Esophagus muscularis mucosa (tissue), 4 donors: ENCODE results near the gene NELL1. TPM values are rescaled to one million over a fixed set of nuclear protein-coding genes. Genes with fewer than 3 reads are reported as not detected.

Source experiments
- DNase-seq: peaks from one replicate; pipeline ENCODE4 v3.0.0-alpha.2; 2017; ENCODE audit errors: extremely low spot score
- H3K27ac ChIP-seq, 4 donors: fragments of 200-600 bp; sonication (generic); replicated peaks in 1 of 4; 1 replicate in 3 of 4; 2 replicates in 1 of 4; pipeline ENCODE4 v1.5.1; 2016 to 2019; ENCODE audit warnings: mild to moderate bottlenecking in 1 of 4
- H3K27me3 ChIP-seq, 4 donors: fragments of 200-600 bp; sonication (generic); one replicate each; pipeline versions ENCODE4 v1.5.1 to v1.6.0; 2016 to 2019
- H3K36me3 ChIP-seq, 4 donors: fragments of 200-600 bp; sonication (generic); one replicate each; pipeline ENCODE4 v1.5.1; 2016 to 2019
- H3K4me1 ChIP-seq, 4 donors: fragments of 200-600 bp; sonication (generic); one replicate each; pipeline ENCODE4 v1.5.1; 2016 to 2019
- H3K4me3 ChIP-seq, 4 donors: fragments of 200-600 bp; sonication (generic); 1 replicate in 2 of 4; 2 replicates in 2 of 4; pipeline ENCODE4 v1.5.1; 2016 to 2019; ENCODE audit warnings: mild to moderate bottlenecking in 4 of 4, moderate library complexity in 1 of 4
- H3K9me3 ChIP-seq, 4 donors: fragments of 200-600 bp; sonication (generic); 1 replicate in 3 of 4; 2 replicates in 1 of 4; pipeline ENCODE4 v1.5.1; 2016 to 2019
- CTCF ChIP-seq, 3 experiments: fragments of 200-600 bp in 2 of 3; fragments of 450-650 bp in 1 of 3; sonication (generic) in 2 of 3; IDR thresholded peaks; one replicate each; pipeline ENCODE4 v1.5.1; 2017 to 2019; ENCODE audit warnings: antibody characterized with exemption in 3 of 3, mild to moderate bottlenecking in 2 of 3, moderate library complexity in 1 of 3
- EP300 ChIP-seq: sonication (generic); formaldehyde crosslinking; IDR thresholded peaks from one replicate; pipeline ENCODE4 v1.6.1; 2017; ENCODE audit warnings: antibody characterized with exemption
- POLR2A ChIP-seq: fragments of 450-650 bp; IDR thresholded peaks from one replicate; pipeline ENCODE4 v1.6.1; 2017; ENCODE audit warnings: antibody characterized with exemption, moderate library complexity, mild to moderate bottlenecking, low read depth
- POLR2AphosphoS5 ChIP-seq, 2 donors: sonication (generic); formaldehyde crosslinking; IDR thresholded peaks; one replicate each; pipeline ENCODE4 v1.6.1; 2017; ENCODE audit warnings: antibody characterized with exemption in 2 of 2
- WGBS: methylation state at CpG from one replicate; pipeline ENCODE4 v1.1.5; 2018; 5-methylcytosine and 5-hydroxymethylcytosine counted together
- intact Hi-C: fragments of 100-400 bp; cut with DNase I; formaldehyde crosslinking; loops from one replicate; pipeline ENCODE4 v1.15.1; 2023
- total RNA-seq, 4 donors: library from RNA; depleted of rRNA; stranded (reverse); fragments of >200 nt; gene quantifications; one replicate each; pipeline versions ENCODE4 v1.1.0 to v1.2.1, GENCODE V29; 2016

The NELL1 gene
- 1 to 10 TPM in 1 of 4 donors, under 1 TPM in 3; 0.65 to 2.7 (median 0.90) TPM for total RNA-seq

DNA sequence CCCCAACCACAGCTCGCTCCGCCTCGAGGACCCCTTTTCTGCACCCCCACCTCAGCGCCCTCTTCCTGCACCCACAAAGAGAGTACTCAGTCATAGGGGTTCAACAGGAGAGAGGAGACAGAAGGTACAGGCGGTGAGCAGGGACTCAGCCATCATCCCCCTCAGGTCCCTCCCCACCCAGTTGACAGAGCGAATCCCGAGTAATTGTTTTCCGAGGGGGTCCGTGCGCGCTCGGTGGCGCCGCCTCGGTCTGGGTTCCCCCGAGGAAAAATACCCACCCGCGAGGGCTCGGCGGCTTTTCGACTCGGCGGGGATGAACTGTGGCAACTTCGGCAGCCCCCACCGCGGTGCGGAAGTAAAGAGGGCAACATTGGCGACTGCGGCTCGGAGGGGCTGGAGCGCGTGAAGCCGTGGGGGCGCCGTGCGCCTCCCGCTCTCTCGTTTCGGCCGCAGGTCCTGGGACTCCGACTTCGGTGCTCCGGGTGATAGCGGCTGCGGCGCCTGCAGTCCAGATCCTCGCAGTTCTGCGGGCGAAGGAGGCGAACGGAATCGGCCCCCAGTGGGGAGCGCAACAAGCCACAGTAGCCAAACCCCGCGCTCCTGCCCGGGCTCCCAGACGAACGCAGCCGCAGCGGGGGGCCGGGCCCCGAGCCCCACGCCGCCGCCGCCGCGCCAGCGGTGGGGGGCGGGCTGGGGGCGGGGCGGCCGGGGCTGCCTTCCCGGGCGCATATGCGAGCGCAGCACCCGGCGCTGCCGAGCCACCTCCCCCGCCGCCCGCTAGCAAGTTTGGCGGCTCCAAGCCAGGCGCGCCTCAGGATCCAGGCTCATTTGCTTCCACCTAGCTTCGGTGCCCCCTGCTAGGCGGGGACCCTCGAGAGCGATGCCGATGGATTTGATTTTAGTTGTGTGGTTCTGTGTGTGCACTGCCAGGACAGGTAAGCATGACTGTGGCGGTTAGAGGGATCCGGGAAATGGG, at the start of gene NELL1:
TSS of gene NELL1 (plus strand) at position 743 of the 976 bp plus-strand sequence.
- Histone ChIP-seq H3K4me1 (peaks cover 0 to 21% (median 17%) of the 10 kb centered on the region in 4 donors), H3K27ac (no peak within 1 kb of the TSS), H3K27me3 (peaks cover 0 to 79% (median 19%) of the 10 kb centered on the region in 4 donors), H3K4me3 (peak within 1 kb of the TSS; percentile 15 to 45 (median 36)), H3K36me3 (no peaks in the 10 kb centered on the region), H3K9me3 (no peaks in the 10 kb centered on the region)
- DNase-seq: peak; percentile 79
- WGBS: 1% methylated on average over 11 of the region's 93 CpGs
- intact Hi-C loops: no loop called here
- TF ChIP-seq POLR2AphosphoS5 (IDR thresholded peaks at IDR 0.05) (no peak), CTCF (IDR thresholded peaks at IDR 0.05) (no peak), EP300 (no peak), POLR2A (no peak)

DNA sequence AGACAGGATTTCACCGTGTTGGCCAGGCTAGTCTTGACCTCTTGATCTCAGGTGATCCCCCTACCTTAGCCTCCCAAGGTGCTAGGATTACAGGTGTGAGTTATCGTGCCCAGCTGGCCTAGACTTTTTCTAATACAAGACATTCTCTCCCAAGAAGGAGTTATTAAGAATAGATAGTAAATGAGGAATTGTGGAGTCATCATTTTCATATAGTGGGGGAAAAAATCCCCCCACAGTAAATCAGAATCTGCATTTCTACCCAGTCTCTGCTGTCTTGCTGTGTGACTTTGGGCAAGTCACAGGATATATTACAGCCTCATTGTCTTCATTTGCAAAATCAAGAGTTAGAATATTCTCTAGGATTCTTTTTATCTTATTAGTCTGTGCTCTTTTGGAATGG, 48.4 kb upstream of the NELL1 start:
- DNase-seq: no peak
- intact Hi-C loops: no loop called here
- no peaks in the 10 kb centered on the region for H3K4me1 ChIP-seq
- H3K9me3 ChIP-seq: no peaks in the 10 kb centered on the region
- 72% methylated on average over 2 of the region's 2 CpGs for WGBS
- no peak overlapping the region for H3K4me3 ChIP-seq
- no peaks in the 10 kb centered on the region for H3K36me3 ChIP-seq
- no peak overlapping the region for H3K27ac ChIP-seq
- peaks cover 0 to 18% (median 0%) of the 10 kb centered on the region in 4 donors for H3K27me3 ChIP-seq
- TF ChIP-seq EP300 (no peak), POLR2AphosphoS5 (IDR thresholded peaks at IDR 0.05) (no peak)

- Histone ChIP-seq H3K4me3 (no peak overlapping the region), H3K27me3 (peaks cover 0 to 15% (median 0%) of the 10 kb centered on the region in 4 donors), H3K9me3 (no peaks in the 10 kb centered on the region), H3K36me3 (no peaks in the 10 kb centered on the region), H3K27ac (no peak overlapping the region), H3K4me1 (no peaks in the 10 kb centered on the region)
- TF ChIP-seq EP300 (no peak), POLR2AphosphoS5 (IDR thresholded peaks at IDR 0.05) (no peak), CTCF (IDR thresholded peaks at IDR 0.05) (no peak), POLR2A (no peak)
- intact Hi-C loops: no loop called here
- no peak for DNase-seq
- WGBS: 33% methylated on average over 6 of the region's 6 CpGs
Measured at GRCh38 chr11:20621679-20622078, 47.7 kb upstream of the NELL1 start.

GRCh38 chr11:20623252-20623651, 46.1 kb upstream of the NELL1 start:
- Histone ChIP-seq H3K36me3 (no peaks in the 10 kb centered on the region), H3K4me1 (no peaks in the 10 kb centered on the region), H3K27me3 (peaks cover 0 to 3% (median 0%) of the 10 kb centered on the region in 4 donors), H3K27ac (no peak overlapping the region), H3K9me3 (no peaks in the 10 kb centered on the region), H3K4me3 (no peak overlapping the region)
- TF ChIP-seq POLR2AphosphoS5 (IDR thresholded peaks at IDR 0.05) (no peak), EP300 (no peak), CTCF (IDR thresholded peaks at IDR 0.05) (no peak), POLR2A (no peak)
- no peak for DNase-seq
- intact Hi-C loops: no loop called here
- 42% methylated on average over 4 of the region's 4 CpGs for WGBS

GRCh38 chr11:20626279-20626678, 43.1 kb upstream of the NELL1 start:
- Histone ChIP-seq H3K27me3 (peaks cover 0 to 3% (median 0%) of the 10 kb centered on the region in 4 donors), H3K36me3 (no peaks in the 10 kb centered on the region), H3K4me3 (no peak overlapping the region), H3K9me3 (no peaks in the 10 kb centered on the region), H3K4me1 (no peaks in the 10 kb centered on the region), H3K27ac (no peak overlapping the region)
- intact Hi-C loops: no loop called here
- TF ChIP-seq EP300 (no peak), CTCF (IDR thresholded peaks at IDR 0.05) (no peak), POLR2AphosphoS5 (IDR thresholded peaks at IDR 0.05) (no peak), POLR2A (no peak)
- WGBS: 66% methylated on average over 4 of the region's 4 CpGs
- DNase-seq: no peak
